HG03378 (cell line): Measurements from ENCODE around the gene ATP5MC2.
"Not testable (repeated sequence)": the region's sequence is repeated elsewhere in the genome, so short reads cannot be mapped to it uniquely, and the experiment has no call there.

ENCODE experiments used
- ATAC-seq: cut with Tn5 transposase; IDR thresholded peaks from one replicate; pipeline ENCODE4 v1.9.1; 2021; ENCODE audit warnings: mild to moderate bottlenecking, moderate library complexity; ENCODE audit not compliant: unreplicated experiment

ATP5MC2 gene

GRCh38 chr12:53695152-53696145 is 19.6 kb upstream of the ATP5MC2 start:
- no peak for ATAC-seq

GRCh38 chr12:53694756-53695151 is 18.9 kb upstream of the ATP5MC2 start:
- ATAC-seq, result no peak

- ATAC-seq, result no peak
Measured at GRCh38 chr12:53688134-53688533, 12.3 kb upstream of the ATP5MC2 start.

- no peak for ATAC-seq
Measured at GRCh38 chr12:53686436-53686835, 10.6 kb upstream of the ATP5MC2 start.

GRCh38 chr12:53684654-53685220 is 8.9 kb upstream of the ATP5MC2 start:
- ATAC-seq, result no peak

- no peak for ATAC-seq
Measured at GRCh38 chr12:53683983-53684382, 8.1 kb upstream of the ATP5MC2 start.

GRCh38 chr12:53683494-53683893 is 7.6 kb upstream of the ATP5MC2 start:
- ATAC-seq, result no peak

- ATAC-seq, result not testable (repeated sequence)
Measured at GRCh38 chr12:53680061-53680460, 4.2 kb upstream of the ATP5MC2 start.

- no peak for ATAC-seq
Measured at GRCh38 chr12:53677800-53678148, 1.9 kb upstream of the ATP5MC2 start.

- ATAC-seq, result no peak
Measured at GRCh38 chr12:53677016-53677799, 1.3 kb upstream of the ATP5MC2 start.

GRCh38 chr12:53676656-53677015 is 753 bp upstream of the ATP5MC2 start:
- ATAC-seq, result no peak

- no peak for ATAC-seq
Measured at GRCh38 chr12:53674977-53675700, 744 bp downstream of the ATP5MC2 start.

GRCh38 chr12:53670971-53671370 is 4.9 kb downstream of the ATP5MC2 start:
- no peak for ATAC-seq

- ATAC-seq, result no peak
Measured at GRCh38 chr12:53670308-53670707, 5.6 kb downstream of the ATP5MC2 start.

- ATAC-seq, result no peak
Measured at GRCh38 chr12:53667080-53667479, 8.8 kb downstream of the ATP5MC2 start.

GRCh38 chr12:53664936-53665335 is 10.9 kb downstream of the ATP5MC2 start:
- ATAC-seq, result no peak

GRCh38 chr12:53664191-53664590 is 11.7 kb downstream of the ATP5MC2 start:
- no peak for ATAC-seq

- ATAC-seq, result no peak
Measured at GRCh38 chr12:53660041-53660440, 15.8 kb downstream of the ATP5MC2 start.

- no peak for ATAC-seq
Measured at GRCh38 chr12:53659571-53659981, 16.3 kb downstream of the ATP5MC2 start.

- ATAC-seq, result no peak
Measured at GRCh38 chr12:53659011-53659551, 16.8 kb downstream of the ATP5MC2 start.

GRCh38 chr12:53657041-53657440 is 18.8 kb downstream of the ATP5MC2 start:
- no peak for ATAC-seq
